GM19467 (cell line): ENCODE results near the gene A2M.

Experiments
- ATAC-seq: cut with Tn5 transposase; IDR thresholded peaks from one replicate; pipeline ENCODE4 v1.9.1; 2021; ENCODE audit warnings: mild to moderate bottlenecking, moderate library complexity; ENCODE audit not compliant: unreplicated experiment

The A2M gene

GRCh38 chr12:9040484-9041186 is 75.1 kb downstream of the A2M start:
- no peak for ATAC-seq

GRCh38 chr12:9039397-9039977 is 76.2 kb downstream of the A2M start:
- no peak for ATAC-seq

GRCh38 chr12:9037431-9037830 is 78.3 kb downstream of the A2M start:
- ATAC-seq: no peak

GRCh38 chr12:9036227-9036626 is 79.5 kb downstream of the A2M start:
- no peak for ATAC-seq

- ATAC-seq: no peak
Measured at GRCh38 chr12:9034095-9034494, 81.6 kb downstream of the A2M start.

GRCh38 chr12:9033265-9033887 is 82.3 kb downstream of the A2M start:
- ATAC-seq: no peak

- no peak for ATAC-seq
Measured at GRCh38 chr12:9032202-9032964, 83.3 kb downstream of the A2M start.

- no peak for ATAC-seq
Measured at GRCh38 chr12:9030776-9031175, 84.9 kb downstream of the A2M start.

GRCh38 chr12:9027161-9028059 is 88.3 kb downstream of the A2M start:
- ATAC-seq: no peak

GRCh38 chr12:9024512-9024911 is 91.2 kb downstream of the A2M start:
- ATAC-seq: no peak

- ATAC-seq: no peak
Measured at GRCh38 chr12:9022592-9022991, 93.1 kb downstream of the A2M start.
